GM12878 (cell line): ENCODE measurements around the gene RCL1. TPM values are rescaled to one million over a fixed set of nuclear protein-coding genes. Genes with fewer than 3 reads are reported as not detected.

Source experiments
- ATAC-seq: fragments of 200-7000 bp; cut with Tn5 transposase; 3 replicates; pipeline ENCODE4 v1.9.1; 2020; ENCODE audit warnings: mild to moderate bottlenecking, moderate library complexity
- BruUV-seq: library from RNA; stranded (reverse); fragments of 400-500 nt; replicated peaks from 2 replicates; lab custom pipeline; 2021; lab: Mats Ljungman, UMichigan
- CTCF ChIA-PET: fragments of 300-600 bp; sonication (Branson Sonifier 250); formaldehyde crosslinking; extraction: SDS; loops from one replicate; lab custom pipeline; 2021; ENCODE audit warnings: inconsistent platforms; lab: Yijun Ruan, JAX
- POLR2A ChIA-PET: fragments of 350-600 bp; formaldehyde crosslinking; extraction: SDS; loops from one replicate; lab custom pipeline; 2021; ENCODE audit warnings: inconsistent platforms; lab: Charles Lee
- RAD21 ChIA-PET: fragments of 300-600 bp; sonication (Branson Sonifier 250); formaldehyde crosslinking; loops from one replicate; lab custom pipeline; 2023; ENCODE audit warnings: antibody characterized with exemption; ENCODE audit not compliant: unreplicated experiment; lab: Charles Lee
- SMC1A ChIA-PET: fragments of 300-600 bp; sonication (Branson Sonifier 250); formaldehyde crosslinking; loops from one replicate; lab custom pipeline; 2023; ENCODE audit not compliant: unreplicated experiment, uncharacterized antibody; lab: Charles Lee
- DNase-seq: peaks from one replicate; pipeline ENCODE4 v3.0.0-alpha.2; 2011; ENCODE audit warnings: low read depth, low spot score
- FAIRE-seq: peaks from 3 replicates; lab custom pipeline; 2011; peaks lifted over from hg19 to GRCh38; lab: Jason Lieb, UNC
- H2AFZ ChIP-seq: 2 replicates; pipeline ENCODE4 v1.6.0; 2011; ENCODE audit warnings: low read depth, low read length, control low read depth; ENCODE audit not compliant: control insufficient read depth
- H3K27ac ChIP-seq: 2 replicates; pipeline ENCODE4 v1.5.1; 2011; ENCODE audit warnings: control low read depth; ENCODE audit not compliant: control insufficient read depth, insufficient read depth
- H3K27me3 ChIP-seq, 2 experiments: replicated peaks in 1 of 2; 2 replicates each; pipeline versions ENCODE4 v1.6.0 to v1.6.1; 2011; ENCODE audit warnings: low read length in 1 of 2; ENCODE audit not compliant: control insufficient read depth in 2 of 2, insufficient read depth in 2 of 2
- H3K36me3 ChIP-seq, 2 experiments: 2 replicates each; pipeline ENCODE4 v1.5.1; 2011; ENCODE audit warnings: low read length in 1 of 2; ENCODE audit not compliant: control insufficient read depth in 2 of 2, insufficient read depth in 2 of 2
- H3K4me1 ChIP-seq: 2 replicates; pipeline ENCODE4 v1.6.1; 2011; ENCODE audit warnings: mild to moderate bottlenecking, low read length, moderate library complexity, mixed read lengths; ENCODE audit not compliant: control insufficient read depth, insufficient read depth
- H3K4me2 ChIP-seq: 2 replicates; pipeline ENCODE4 v1.6.0; 2011; ENCODE audit warnings: control low read depth; ENCODE audit not compliant: control insufficient read depth, insufficient read depth
- H3K4me3 ChIP-seq: fragments of 200-600 bp; sonication (generic); 2 replicates; pipeline ENCODE4 v1.5.1; 2016
- H3K79me2 ChIP-seq: 2 replicates; pipeline ENCODE4 v1.6.0; 2011; ENCODE audit warnings: low read length; ENCODE audit not compliant: control insufficient read depth, insufficient read depth
- H3K9ac ChIP-seq: 2 replicates; pipeline ENCODE4 v1.8.0; 2011; ENCODE audit warnings: low read length, control low read depth, mixed read lengths; ENCODE audit not compliant: control insufficient read depth, insufficient read depth
- H3K9me3 ChIP-seq: replicated peaks from 3 replicates; pipeline ENCODE4 v1.5.1; 2011; ENCODE audit warnings: mild to moderate bottlenecking, low read length; ENCODE audit not compliant: control insufficient read depth, insufficient read depth
- H4K20me1 ChIP-seq: 2 replicates; pipeline ENCODE4 v1.6.0; 2011; ENCODE audit not compliant: control insufficient read depth, insufficient read depth
- CREM ChIP-seq: IDR thresholded peaks from 2 replicates; pipeline ENCODE4 v1.6.1; 2014; ENCODE audit warnings: antibody characterized with exemption, low read depth
- whole genome bisulfite sequencing: methylation state at CpG from one replicate; pipeline ENCODE4 v1.1.6; 2016; ENCODE audit warnings: low lambda C conversion rate; ENCODE audit not compliant: insufficient replicate concordance, insufficient coverage; ENCODE audit errors: missing lambda C conversion rate; 5-methylcytosine and 5-hydroxymethylcytosine counted together
- in situ Hi-C: fragments of 300-500 bp; cut with MboI; formaldehyde crosslinking; loops from 9 replicates; pipeline ENCODE4 v1.14.3; 2018; ENCODE audit warnings: mixed read lengths
- intact Hi-C: fragments of 100-400 bp; cut with micrococcal nuclease; formaldehyde crosslinking; loops from one replicate; pipeline ENCODE4 v1.14.2; 2022; ENCODE audit not compliant: unreplicated experiment
- polyA plus RNA-seq, 11 experiments: library from polyadenylated mRNA; depleted of rRNA in 4 of 11; unstranded in 6 of 11; stranded (reverse) in 5 of 11; fragments of >200 nt; fragmentation: Nextera tagmentation in 4 of 11; fragmentation: Illumina TruSeq in 1 of 11; extraction: Ambion mirVana in 4 of 11; extraction: Trizol in 1 of 11; gene quantifications; 1 replicate in 1 of 11; 2 replicates in 10 of 11; pipeline versions ENCODE4 v1.2.1 to v1.2.3, GENCODE V29; 2011 to 2016; ENCODE audit warnings: inconsistent platforms in 2 of 11, missing spikeins in 2 of 11, low read depth in 1 of 11
- total RNA-seq, 4 experiments: library from RNA; depleted of rRNA in 3 of 4; stranded (reverse); fragments of >200 nt in 3 of 4; fragmentation: Illumina TruSeq in 1 of 4; extraction: Trizol in 1 of 4; gene quantifications; 2 replicates each; pipeline versions ENCODE4 v1.2.1 to v1.2.3, GENCODE V29; 2013 to 2021
- TF ChIP-seq, protein P1 (sequence below): IDR thresholded peaks from 2 replicates; pipeline ENCODE4 v1.6.1; 2012; ENCODE audit warnings: improper control_type of control experiment, low read depth, low read length; ENCODE audit not compliant: insufficient replicate concordance

The RCL1 gene
- total and polyA plus RNA-seq, 10 of the 15 experiments (the other 5 are each of a cell fraction or from before 2014, with no cell fraction given): 21.1 to 46.8 (median 30.5) TPM

DNA sequence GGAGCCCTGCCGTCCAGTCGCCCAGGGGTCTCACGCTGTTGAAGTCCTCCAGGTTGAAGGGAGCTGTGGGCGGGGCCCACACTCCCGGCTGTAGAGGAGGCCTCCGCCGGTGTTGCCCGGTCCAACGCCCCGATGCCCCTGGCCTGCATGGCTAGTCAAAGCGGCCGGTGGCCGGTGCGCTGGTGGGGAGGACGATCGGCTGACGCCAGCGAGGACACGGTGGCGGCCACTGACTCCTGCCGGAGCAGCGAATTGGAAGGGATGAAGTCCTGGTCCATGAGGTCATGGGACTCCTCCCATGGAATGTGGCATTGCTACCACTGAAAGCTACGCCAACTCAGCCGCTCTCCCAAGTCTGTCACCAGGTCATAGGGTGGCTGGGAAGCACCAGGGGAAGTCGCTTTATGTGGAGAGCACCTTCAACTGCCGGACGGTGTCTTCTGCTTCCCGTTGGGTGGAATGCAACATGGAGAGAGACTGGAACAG is 11.8 kb downstream of the RCL1 start:
- Histone ChIP-seq H3K79me2 (peaks cover 84% of the 10 kb centered on the region), H3K4me1 (no peaks in the 10 kb centered on the region), H3K4me3 (no peak overlapping the region), H2AFZ (no peak overlapping the region), H3K9ac (no peak overlapping the region), H3K27me3 (no peaks in the 10 kb centered on the region), H3K36me3 (peaks cover 0 to 6% of the 10 kb centered on the region in 2 experiments; a peak in 2 of 4 replicates), H3K9me3 (peaks cover 19% of the 10 kb centered on the region), H4K20me1 (no peaks in the 10 kb centered on the region), H3K4me2 (no peak overlapping the region), H3K27ac (no peak overlapping the region)
- CTCF ChIA-PET: interaction anchor here (0.8 kb wide), 1 partner anchor 797 kb away, joined by 3 read pairs; no protein-coding TSS in a partner anchor
- SMC1A ChIA-PET: no interaction called here
- no peak for TF ChIP-seq CREM
- TF ChIP-seq, protein P1, sequence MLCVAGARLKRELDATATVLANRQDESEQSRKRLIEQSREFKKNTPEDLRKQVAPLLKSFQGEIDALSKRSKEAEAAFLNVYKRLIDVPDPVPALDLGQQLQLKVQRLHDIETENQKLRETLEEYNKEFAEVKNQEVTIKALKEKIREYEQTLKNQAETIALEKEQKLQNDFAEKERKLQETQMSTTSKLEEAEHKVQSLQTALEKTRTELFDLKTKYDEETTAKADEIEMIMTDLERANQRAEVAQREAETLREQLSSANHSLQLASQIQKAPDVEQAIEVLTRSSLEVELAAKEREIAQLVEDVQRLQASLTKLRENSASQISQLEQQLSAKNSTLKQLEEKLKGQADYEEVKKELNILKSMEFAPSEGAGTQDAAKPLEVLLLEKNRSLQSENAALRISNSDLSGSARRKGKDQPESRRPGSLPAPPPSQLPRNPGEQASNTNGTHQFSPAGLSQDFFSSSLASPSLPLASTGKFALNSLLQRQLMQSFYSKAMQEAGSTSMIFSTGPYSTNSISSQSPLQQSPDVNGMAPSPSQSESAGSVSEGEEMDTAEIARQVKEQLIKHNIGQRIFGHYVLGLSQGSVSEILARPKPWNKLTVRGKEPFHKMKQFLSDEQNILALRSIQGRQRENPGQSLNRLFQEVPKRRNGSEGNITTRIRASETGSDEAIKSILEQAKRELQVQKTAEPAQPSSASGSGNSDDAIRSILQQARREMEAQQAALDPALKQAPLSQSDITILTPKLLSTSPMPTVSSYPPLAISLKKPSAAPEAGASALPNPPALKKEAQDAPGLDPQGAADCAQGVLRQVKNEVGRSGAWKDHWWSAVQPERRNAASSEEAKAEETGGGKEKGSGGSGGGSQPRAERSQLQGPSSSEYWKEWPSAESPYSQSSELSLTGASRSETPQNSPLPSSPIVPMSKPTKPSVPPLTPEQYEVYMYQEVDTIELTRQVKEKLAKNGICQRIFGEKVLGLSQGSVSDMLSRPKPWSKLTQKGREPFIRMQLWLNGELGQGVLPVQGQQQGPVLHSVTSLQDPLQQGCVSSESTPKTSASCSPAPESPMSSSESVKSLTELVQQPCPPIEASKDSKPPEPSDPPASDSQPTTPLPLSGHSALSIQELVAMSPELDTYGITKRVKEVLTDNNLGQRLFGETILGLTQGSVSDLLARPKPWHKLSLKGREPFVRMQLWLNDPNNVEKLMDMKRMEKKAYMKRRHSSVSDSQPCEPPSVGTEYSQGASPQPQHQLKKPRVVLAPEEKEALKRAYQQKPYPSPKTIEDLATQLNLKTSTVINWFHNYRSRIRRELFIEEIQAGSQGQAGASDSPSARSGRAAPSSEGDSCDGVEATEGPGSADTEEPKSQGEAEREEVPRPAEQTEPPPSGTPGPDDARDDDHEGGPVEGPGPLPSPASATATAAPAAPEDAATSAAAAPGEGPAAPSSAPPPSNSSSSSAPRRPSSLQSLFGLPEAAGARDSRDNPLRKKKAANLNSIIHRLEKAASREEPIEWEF: no peak
- DNase-seq: no peak
- WGBS: 96% methylated on average over 28 of the region's 28 CpGs
- intact Hi-C loops: no loop called here
- FAIRE-seq: no peak
- POLR2A ChIA-PET: no interaction called here
- BruUV-seq: no TSS peak
- ATAC-seq: no peak
- RAD21 ChIA-PET: no interaction called here
- in situ Hi-C loops: no loop called here
